Measurements from ENCODE around the gene ACKR2.

Gene ACKR2

GRCh38 chr3:42809202-42809601, at the start of gene ACKR2:
TSS of gene ACKR2 (plus strand) at chr3:42809445. CDS start at chr3:42864503, 55,058 bp downstream.
- TF ChIP-seq CTCF (IDR thresholded peaks at IDR 0.05; ENCODE audit: low read depth, low read length): no peak
- Histone ChIP-seq H3K36me3 (replicated peaks; ENCODE audit: low read depth, low read length) (no peaks in the 10 kb centered on the region), H3K9me3 (ENCODE audit: insufficient read depth, low read length) (no peaks in the 10 kb centered on the region), H3K4me1 (ENCODE audit: low read length) (peaks cover 24% of the 10 kb centered on the region), H3K4me3 (ENCODE audit: low read length) (no peak within 1 kb of the TSS), H3K27ac (ENCODE audit: low read length) (no peak within 1 kb of the TSS), H4K20me1 (ENCODE audit: insufficient read depth, low read length) (no peaks in the 10 kb centered on the region), H3K27me3 (ENCODE audit: low read depth, low read length) (no peaks in the 10 kb centered on the region), H2AFZ (ENCODE audit: low read depth, low read length) (no peak within 1 kb of the TSS), H3K4me2 (ENCODE audit: low read length) (no peak within 1 kb of the TSS), H3K79me2 (ENCODE audit: low read length) (peaks cover under 1% of the 10 kb centered on the region; the same call in 1 of the 2 replicates), H3K9ac (ENCODE audit: low read length) (no peak within 1 kb of the TSS)

DNA sequence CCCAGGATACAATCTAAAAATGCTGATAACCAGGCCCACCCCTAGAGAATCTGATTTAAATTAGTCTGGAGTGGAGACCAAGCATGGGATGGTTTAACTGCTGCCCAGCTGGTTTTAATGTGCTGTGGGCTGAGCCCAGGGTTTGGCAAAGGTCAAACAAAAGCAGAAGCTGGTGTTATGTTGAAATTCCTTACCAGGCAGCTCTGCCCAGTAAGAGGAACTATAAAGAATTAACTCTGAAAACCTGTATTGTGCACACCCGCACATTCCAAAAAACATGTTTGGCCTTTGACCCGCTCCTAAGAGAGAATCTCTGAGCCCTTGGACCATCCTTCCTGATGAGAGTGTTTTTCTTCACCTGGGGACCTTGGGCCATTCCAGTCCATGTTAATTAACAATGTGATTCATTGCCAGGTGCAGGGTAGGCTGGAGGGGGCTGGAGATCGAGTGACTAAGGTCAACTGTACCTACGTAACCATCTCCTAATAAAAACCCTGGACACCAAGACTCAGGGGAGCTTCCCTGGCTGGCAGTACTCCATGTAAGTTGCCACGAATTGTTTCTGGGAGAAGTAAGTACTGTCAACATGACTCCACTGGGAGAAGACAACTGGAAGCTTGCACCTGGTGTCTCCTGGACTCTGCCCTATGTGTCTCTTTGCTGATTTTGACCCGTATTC, 47.1 kb upstream of the ACKR2 start:
- Histone ChIP-seq H3K4me1 (ENCODE audit: low read length) (peaks cover 13% of the 10 kb centered on the region), H3K9ac (ENCODE audit: low read length) (no peak overlapping the region), H2AFZ (ENCODE audit: low read depth, low read length) (no peak overlapping the region), H3K79me2 (ENCODE audit: low read length) (no peaks in the 10 kb centered on the region), H3K4me3 (ENCODE audit: low read length) (no peak overlapping the region), H3K9me3 (ENCODE audit: insufficient read depth, low read length) (no peaks in the 10 kb centered on the region), H3K36me3 (replicated peaks; ENCODE audit: low read depth, low read length) (no peaks in the 10 kb centered on the region), H4K20me1 (ENCODE audit: insufficient read depth, low read length) (no peaks in the 10 kb centered on the region), H3K4me2 (ENCODE audit: low read length) (no peak overlapping the region), H3K27ac (ENCODE audit: low read length) (no peak overlapping the region), H3K27me3 (ENCODE audit: low read depth, low read length) (peaks cover 15% of the 10 kb centered on the region)
- TF ChIP-seq CTCF (IDR thresholded peaks at IDR 0.05; ENCODE audit: low read depth, low read length) (no peak), EZH2phosphoT487 (IDR thresholded peaks at IDR 0.05; ENCODE audit: low read depth) (no peak)

GRCh38 chr3:42763021-42763420, 46.2 kb upstream of the ACKR2 start:
- Histone ChIP-seq H3K4me2 (ENCODE audit: low read length) (no peak overlapping the region), H3K9me3 (ENCODE audit: insufficient read depth, low read length) (no peaks in the 10 kb centered on the region), H3K9ac (ENCODE audit: low read length) (no peak overlapping the region), H3K79me2 (ENCODE audit: low read length) (no peaks in the 10 kb centered on the region), H3K36me3 (replicated peaks; ENCODE audit: low read depth, low read length) (no peaks in the 10 kb centered on the region), H3K4me1 (ENCODE audit: low read length) (peaks cover 13% of the 10 kb centered on the region), H4K20me1 (ENCODE audit: insufficient read depth, low read length) (no peaks in the 10 kb centered on the region), H2AFZ (ENCODE audit: low read depth, low read length) (no peak overlapping the region), H3K27ac (ENCODE audit: low read length) (no peak overlapping the region), H3K4me3 (ENCODE audit: low read length) (no peak overlapping the region), H3K27me3 (ENCODE audit: low read depth, low read length) (peaks cover 13% of the 10 kb centered on the region)
- no peak for TF ChIP-seq CTCF (IDR thresholded peaks at IDR 0.05; ENCODE audit: low read depth, low read length)
- TF ChIP-seq EZH2phosphoT487 (IDR thresholded peaks at IDR 0.05; ENCODE audit: low read depth): no peak

DNA sequence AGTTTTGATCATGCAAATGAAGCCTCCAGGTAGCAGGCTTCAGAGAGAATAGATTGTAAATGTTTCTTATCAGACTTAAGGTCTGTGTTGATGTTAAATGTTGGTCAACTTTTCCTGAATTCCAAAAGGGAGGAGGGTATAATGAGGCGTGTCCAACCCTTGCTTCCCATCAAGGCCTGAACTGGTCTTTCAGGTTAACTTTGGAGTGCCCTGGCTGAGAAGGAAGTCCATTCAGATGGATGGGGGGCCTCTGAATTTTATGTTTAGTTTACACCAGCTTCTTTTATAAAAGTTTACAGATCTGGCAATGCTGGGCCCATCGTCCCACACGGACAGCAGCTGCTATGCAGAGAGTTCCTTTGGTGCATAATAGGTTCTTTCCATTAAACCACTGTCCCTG, 45.1 kb upstream of the ACKR2 start:
- Histone ChIP-seq H2AFZ (ENCODE audit: low read depth, low read length) (no peak overlapping the region), H3K36me3 (replicated peaks; ENCODE audit: low read depth, low read length) (no peaks in the 10 kb centered on the region), H3K79me2 (ENCODE audit: low read length) (no peaks in the 10 kb centered on the region), H3K9ac (ENCODE audit: low read length) (no peak overlapping the region), H3K27ac (ENCODE audit: low read length) (no peak overlapping the region), H3K4me1 (ENCODE audit: low read length) (peaks cover 13% of the 10 kb centered on the region), H3K9me3 (ENCODE audit: insufficient read depth, low read length) (no peaks in the 10 kb centered on the region), H4K20me1 (ENCODE audit: insufficient read depth, low read length) (no peaks in the 10 kb centered on the region), H3K4me3 (ENCODE audit: low read length) (no peak overlapping the region), H3K27me3 (ENCODE audit: low read depth, low read length) (0 out of 2 replicates have a peak, but pooled peaks cover 4% of the 10 kb centered on the region), H3K4me2 (ENCODE audit: low read length) (no peak overlapping the region)
- TF ChIP-seq CTCF (IDR thresholded peaks at IDR 0.05; ENCODE audit: low read depth, low read length) (no peak), EZH2phosphoT487 (IDR thresholded peaks at IDR 0.05; ENCODE audit: low read depth) (no peak)
